ENCODE data around the gene ARMS2. TPM values are rescaled to one million over a fixed set of nuclear protein-coding genes. Genes with fewer than 3 reads are reported as not detected.

ARMS2 gene
- total and polyA plus RNA-seq, 2 of the 13 experiments (the other 11 are each of a cell fraction or from before 2014, with no cell fraction given): not detected

DNA sequence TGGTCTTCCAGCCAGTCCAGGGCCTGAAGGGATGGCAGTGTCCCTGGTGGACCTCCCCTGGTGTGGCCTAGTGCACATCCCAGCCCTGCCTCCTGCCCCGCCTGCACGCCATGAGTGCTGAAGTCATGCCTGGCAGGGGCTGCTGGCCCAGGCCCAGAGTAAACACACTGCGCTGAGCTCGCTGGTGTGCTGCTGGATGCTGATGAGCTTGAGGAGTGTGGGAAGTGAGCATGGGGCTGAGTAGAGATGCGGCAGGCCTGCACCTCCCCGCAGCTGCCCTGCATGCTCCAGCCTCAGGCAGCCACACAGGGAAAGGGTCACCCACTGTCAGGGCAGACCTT lies 50.1 kb downstream of the ARMS2 start:
- FAIRE-seq (no peak), DNase-seq (ENCODE audit: low spot score) (no peak), ATAC-seq (peak; percentile 67)
- in situ Hi-C loops (cut with HindIII; ENCODE audit: extremely low pct_ligation_motif_present, low pct_unique_long_range_greater_than_20kb) (no loop called here), intact Hi-C loops (cut with micrococcal nuclease; ENCODE audit: unreplicated experiment) (no loop called here)
- H3K4me3 ChIP-seq (replicated peaks in 1 of 3; ENCODE audit: insufficient read depth in 1 of 3, low read depth in 2 of 3, low read length in 3 of 3): no peak overlapping the region
- WGBS (ENCODE audit: low lambda C conversion rate): 0% methylated on average over 2 of the region's 6 CpGs
- ChIA-PET POLR2A (no interaction called here), CTCF (ENCODE audit: low intra/inter-chr PET ratio, low total read pairs) (no interaction called here)
- no peaks in the 10 kb centered on the region for H3K4me1 ChIP-seq (ENCODE audit: insufficient read depth, low read length)
- H3K27ac ChIP-seq (ENCODE audit: extremely low read length, insufficient read depth, low read length): no peak overlapping the region
- TF ChIP-seq ETV5 (CRISPR knock-in tag; IDR thresholded peaks at IDR 0.05; ENCODE audit: borderline replicate concordance) (no peak), FOXA1 (IDR thresholded peaks at IDR 0.05) (no peak), FOXA1 (CRISPR knock-in tag; IDR thresholded peaks at IDR 0.05) (peak; percentile 73), ZNF569 (CRISPR knock-in tag; IDR thresholded peaks at IDR 0.05; ENCODE audit: borderline replicate concordance) (no peak), FOXA3 (CRISPR knock-in tag; IDR thresholded peaks at IDR 0.05) (peak; percentile 43), HOXA5 (CRISPR knock-in tag; IDR thresholded peaks at IDR 0.05) (no peak), ZNF768 (CRISPR knock-in tag; IDR thresholded peaks at IDR 0.05) (0 out of 2 replicates have a peak, but pooled peaks have one; percentile 12), SALL2 (CRISPR knock-in tag; IDR thresholded peaks at IDR 0.05) (no peak), NCOA5 (CRISPR knock-in tag; IDR thresholded peaks at IDR 0.05) (no peak), PAX8 (CRISPR knock-in tag; IDR thresholded peaks at IDR 0.05; ENCODE audit: borderline replicate concordance) (no peak), MTF1 (CRISPR knock-in tag; IDR thresholded peaks at IDR 0.05) (no peak)
- TF ChIP-seq, protein P1, sequence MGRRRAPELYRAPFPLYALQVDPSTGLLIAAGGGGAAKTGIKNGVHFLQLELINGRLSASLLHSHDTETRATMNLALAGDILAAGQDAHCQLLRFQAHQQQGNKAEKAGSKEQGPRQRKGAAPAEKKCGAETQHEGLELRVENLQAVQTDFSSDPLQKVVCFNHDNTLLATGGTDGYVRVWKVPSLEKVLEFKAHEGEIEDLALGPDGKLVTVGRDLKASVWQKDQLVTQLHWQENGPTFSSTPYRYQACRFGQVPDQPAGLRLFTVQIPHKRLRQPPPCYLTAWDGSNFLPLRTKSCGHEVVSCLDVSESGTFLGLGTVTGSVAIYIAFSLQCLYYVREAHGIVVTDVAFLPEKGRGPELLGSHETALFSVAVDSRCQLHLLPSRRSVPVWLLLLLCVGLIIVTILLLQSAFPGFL (CRISPR knock-in tag; IDR thresholded peaks at IDR 0.05): no peak
- TF ChIP-seq, protein P2, sequence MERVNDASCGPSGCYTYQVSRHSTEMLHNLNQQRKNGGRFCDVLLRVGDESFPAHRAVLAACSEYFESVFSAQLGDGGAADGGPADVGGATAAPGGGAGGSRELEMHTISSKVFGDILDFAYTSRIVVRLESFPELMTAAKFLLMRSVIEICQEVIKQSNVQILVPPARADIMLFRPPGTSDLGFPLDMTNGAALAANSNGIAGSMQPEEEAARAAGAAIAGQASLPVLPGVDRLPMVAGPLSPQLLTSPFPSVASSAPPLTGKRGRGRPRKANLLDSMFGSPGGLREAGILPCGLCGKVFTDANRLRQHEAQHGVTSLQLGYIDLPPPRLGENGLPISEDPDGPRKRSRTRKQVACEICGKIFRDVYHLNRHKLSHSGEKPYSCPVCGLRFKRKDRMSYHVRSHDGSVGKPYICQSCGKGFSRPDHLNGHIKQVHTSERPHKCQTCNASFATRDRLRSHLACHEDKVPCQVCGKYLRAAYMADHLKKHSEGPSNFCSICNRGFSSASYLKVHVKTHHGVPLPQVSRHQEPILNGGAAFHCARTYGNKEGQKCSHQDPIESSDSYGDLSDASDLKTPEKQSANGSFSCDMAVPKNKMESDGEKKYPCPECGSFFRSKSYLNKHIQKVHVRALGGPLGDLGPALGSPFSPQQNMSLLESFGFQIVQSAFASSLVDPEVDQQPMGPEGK (CRISPR knock-in tag; IDR thresholded peaks at IDR 0.05): 0 out of 2 replicates have a peak, but pooled peaks have one; percentile 16
- TF ChIP-seq, protein P3, sequence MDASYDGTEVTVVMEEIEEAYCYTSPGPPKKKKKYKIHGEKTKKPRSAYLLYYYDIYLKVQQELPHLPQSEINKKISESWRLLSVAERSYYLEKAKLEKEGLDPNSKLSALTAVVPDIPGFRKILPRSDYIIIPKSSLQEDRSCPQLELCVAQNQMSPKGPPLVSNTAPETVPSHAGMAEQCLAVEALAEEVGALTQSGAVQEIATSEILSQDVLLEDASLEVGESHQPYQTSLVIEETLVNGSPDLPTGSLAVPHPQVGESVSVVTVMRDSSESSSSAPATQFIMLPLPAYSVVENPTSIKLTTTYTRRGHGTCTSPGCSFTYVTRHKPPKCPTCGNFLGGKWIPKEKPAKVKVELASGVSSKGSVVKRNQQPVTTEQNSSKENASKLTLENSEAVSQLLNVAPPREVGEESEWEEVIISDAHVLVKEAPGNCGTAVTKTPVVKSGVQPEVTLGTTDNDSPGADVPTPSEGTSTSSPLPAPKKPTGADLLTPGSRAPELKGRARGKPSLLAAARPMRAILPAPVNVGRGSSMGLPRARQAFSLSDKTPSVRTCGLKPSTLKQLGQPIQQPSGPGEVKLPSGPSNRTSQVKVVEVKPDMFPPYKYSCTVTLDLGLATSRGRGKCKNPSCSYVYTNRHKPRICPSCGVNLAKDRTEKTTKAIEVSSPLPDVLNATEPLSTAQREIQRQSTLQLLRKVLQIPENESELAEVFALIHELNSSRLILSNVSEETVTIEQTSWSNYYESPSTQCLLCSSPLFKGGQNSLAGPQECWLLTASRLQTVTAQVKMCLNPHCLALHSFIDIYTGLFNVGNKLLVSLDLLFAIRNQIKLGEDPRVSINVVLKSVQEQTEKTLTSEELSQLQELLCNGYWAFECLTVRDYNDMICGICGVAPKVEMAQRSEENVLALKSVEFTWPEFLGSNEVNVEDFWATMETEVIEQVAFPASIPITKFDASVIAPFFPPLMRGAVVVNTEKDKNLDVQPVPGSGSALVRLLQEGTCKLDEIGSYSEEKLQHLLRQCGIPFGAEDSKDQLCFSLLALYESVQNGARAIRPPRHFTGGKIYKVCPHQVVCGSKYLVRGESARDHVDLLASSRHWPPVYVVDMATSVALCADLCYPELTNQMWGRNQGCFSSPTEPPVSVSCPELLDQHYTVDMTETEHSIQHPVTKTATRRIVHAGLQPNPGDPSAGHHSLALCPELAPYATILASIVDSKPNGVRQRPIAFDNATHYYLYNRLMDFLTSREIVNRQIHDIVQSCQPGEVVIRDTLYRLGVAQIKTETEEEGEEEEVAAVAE (CRISPR knock-in tag; IDR thresholded peaks at IDR 0.05; ENCODE audit: borderline replicate concordance): no peak
- H3K27me3 ChIP-seq (ENCODE audit: control insufficient read depth in 1 of 2, insufficient read depth in 2 of 2, low read length in 2 of 2): peaks cover 5 to 35% of the 10 kb centered on the region in 2 experiments; a peak in 4 of 5 replicates
- H3K79me2 ChIP-seq (ENCODE audit: insufficient read depth, low read length): no peaks in the 10 kb centered on the region
- no TSS peak for BruUV-seq (replicated peaks)
- no peak overlapping the region for H2AFZ ChIP-seq (ENCODE audit: low read length)
- no peaks in the 10 kb centered on the region for H4K20me1 ChIP-seq (ENCODE audit: insufficient read depth, low read length)
- no peaks in the 10 kb centered on the region for H3K36me3 ChIP-seq (replicated peaks in 1 of 2; ENCODE audit: control insufficient read depth in 1 of 2, insufficient read depth in 2 of 2, low read length in 2 of 2)
- H3K9me3 ChIP-seq (ENCODE audit: low read length): no peaks in the 10 kb centered on the region
- H3K4me2 ChIP-seq (ENCODE audit: low read depth, low read length): no peak overlapping the region
- no peak overlapping the region for H3K9ac ChIP-seq (ENCODE audit: insufficient read depth, low read depth, low read length)

All from HepG2 (cell line).